AG08396 (cell line): ENCODE data around the gene SV2B.

Source experiments
- DNase-seq: peaks from one replicate; pipeline ENCODE4 v3.0.0; 2012; ENCODE audit warnings: low spot score, mixed read lengths

The SV2B gene

DNA sequence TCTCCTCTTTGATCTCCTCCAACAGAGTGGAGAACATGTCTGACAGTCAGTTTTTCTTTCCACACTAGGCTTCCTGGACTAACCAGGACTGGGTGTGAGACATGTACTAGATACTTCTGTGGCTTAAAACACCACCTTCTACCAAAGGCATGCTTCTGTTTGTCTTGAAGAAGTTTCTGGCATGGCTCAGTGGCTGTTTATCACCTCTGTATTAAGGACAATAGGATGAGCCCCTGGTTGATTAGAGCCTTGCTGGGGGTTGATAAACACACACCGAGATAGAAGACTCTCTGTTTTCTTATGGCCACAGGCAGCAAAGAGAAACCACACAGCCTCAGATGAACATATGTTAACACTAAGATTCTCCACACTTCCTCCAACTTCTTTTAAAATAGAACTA is 40.5 kb downstream of the SV2B start:
- DNase-seq = no peak

DNA sequence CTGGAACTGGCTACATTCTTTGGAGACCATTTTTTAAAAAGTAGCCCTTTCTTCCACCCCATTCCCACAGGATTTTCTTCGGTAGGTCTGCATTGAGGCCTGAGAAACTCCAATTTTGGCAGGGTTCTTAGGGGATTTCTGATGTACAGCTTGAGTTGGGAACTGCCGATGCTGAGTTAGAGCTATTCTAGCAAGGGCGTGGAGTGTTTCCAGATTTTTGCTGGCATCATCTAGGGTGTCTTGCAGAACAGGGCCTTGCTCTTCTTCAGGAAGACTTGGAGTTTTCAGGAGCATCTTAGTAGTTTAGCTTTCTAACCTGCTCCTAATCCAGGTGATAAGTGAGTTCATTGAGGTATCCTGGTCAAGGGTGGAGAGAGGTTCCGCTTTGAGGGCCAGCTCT is 41.0 kb downstream of the SV2B start:
- DNase-seq = no peak

DNA sequence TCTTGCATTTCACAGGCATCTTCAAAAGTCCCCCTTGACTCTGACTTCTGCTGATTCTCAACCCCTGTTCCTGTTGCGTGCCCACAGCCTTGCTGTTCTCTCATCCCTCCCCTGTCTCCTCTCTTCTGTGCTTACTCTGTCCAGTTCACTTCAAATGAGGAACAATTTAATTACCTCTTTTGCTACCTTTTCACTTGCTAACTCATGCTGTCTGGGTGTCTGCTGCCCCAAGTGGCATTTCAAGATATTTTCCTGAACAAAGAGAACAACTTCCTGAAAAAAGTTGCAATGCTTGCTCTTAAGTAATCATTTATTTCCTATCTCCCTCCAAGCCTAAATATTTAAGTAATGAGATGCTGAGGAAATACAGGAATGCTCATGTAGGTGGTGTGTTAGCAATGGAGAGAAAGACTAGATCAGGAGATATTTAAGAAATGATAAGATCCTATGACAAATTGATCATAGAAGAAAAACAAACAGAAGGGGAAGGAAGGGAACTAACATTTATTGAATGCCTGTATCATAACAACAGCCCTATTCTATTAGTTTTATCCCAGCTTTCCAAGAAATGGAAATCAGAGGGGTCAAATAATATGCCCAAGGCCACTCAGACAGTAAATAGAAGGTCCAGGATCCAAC is 42.2 kb downstream of the SV2B start:
- no peak for DNase-seq

DNA sequence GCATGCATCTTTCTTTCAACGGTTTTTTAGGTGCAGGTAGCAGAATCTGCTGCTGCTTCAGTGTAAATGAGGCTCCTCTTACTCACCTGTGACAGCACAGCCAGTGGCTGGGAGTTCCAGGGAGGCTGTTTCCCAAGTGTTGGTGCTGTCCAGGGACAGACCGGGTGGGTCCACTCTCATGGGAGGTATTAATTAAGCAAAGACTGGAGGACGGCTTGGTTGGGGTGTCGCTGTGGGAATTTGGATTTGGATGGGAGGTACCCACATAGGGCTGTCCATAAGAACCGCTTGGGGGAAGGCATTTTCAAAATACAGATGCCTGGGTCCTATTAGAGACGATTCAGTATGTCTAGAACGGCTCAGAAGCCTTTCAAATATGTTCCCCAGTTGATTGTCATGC is 42.9 kb downstream of the SV2B start:
- no peak for DNase-seq

DNA sequence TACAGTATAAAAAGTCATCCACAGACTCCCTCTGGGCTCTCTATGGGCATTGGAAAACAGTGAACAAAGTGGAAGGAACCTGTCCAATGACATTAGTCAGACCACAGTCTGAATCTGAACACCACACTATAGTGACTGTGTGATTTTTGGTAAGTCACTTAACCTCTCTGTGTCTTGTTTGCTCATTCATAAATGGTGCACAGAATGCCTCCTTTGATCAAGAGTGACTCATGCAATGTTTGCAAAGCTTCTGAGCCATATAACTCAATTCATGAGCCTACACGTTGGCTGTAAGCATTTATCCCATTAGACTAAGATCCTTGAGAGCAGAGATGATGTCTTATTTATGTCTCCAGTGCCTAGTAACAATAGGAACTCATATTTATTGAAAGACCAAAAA is 46.7 kb downstream of the SV2B start:
- DNase-seq = no peak

DNA sequence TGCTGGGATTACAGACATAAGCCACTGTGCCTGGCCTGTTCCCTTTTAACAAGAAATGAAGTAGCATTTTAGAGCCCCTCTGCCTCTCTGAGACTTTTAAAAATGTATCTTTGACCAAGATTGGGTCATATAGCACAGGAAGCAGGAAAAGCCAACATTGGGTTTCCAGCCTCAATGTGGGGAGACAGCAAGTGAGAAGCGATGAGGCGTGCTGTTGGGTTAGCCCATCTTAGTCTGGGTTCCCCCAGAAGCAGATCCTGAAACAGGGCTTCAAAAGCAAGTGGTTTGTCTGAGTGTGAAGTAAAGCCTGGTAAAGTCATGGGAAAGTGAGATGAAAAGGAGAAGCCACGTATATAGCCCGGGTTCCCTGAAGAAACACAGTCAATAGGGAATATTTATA is 48.2 kb downstream of the SV2B start:
- DNase-seq = no peak

DNA sequence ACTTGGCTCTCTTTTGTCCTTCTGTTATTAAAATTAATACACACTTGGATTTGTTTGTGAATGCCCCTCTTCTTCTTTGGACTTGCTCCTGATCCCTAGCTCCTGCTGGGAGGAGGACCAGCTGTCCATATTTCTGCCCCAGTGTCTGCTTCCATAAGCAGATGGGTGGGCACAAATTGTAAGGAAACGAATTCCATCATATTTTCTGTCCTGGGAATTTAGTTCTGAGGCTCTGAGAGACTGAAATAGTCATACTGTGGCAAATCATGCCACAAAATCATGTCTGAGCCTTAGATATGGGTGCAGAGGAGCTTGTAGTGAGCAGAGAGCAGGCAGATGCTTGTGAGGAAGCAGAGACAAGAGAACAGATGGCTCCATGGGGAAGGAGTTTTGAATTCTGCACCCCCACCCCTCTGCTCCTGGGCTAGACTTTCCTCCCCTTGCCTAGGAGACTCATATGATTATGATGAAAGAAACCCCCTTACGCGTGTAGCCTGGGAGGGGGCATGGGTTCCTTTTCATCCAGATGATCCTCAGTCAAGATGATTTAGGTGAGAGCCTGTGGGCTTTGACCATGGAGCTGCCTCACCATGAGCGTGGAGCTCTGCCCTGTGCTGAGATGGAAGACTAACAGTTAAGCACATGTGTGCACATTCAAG is 50.6 kb downstream of the SV2B start:
- DNase-seq = no peak

DNA sequence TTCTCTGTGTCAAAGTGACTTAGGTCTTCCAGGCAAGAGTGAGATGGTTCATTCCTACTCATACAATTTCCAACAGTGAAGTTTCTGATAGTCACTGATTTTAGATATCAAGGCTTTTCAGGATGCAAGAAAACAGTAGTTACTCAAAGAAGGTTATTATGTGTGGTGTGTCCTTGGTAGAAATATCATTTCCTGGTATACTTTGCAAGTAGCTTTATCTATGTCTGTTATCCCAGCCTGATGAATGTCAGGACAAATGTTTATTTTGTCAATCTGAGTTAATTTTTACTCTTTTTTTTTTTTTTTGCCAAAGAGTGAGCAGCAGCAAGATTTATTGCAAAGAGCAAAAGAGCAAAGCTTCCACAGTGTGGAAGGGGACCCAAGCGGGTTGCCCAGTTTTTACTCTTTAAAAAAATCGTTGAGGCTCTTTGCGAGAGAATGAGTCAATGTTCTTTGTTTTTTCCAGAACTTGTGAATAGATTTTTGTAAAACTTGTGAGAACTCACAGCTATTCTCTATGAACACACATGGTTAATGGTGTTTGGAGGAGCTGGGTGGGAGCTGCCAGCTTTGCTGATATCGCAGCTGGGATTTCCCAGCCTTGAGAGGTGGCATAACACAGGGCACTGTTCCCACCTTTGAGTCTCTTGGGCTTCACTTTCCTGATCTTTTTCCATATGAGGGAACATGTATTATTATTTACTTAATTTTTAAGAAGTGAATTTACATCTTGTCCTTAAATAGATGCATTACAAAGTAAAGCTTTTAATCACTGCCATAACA is 51.9 kb downstream of the SV2B start:
- no peak for DNase-seq

DNA sequence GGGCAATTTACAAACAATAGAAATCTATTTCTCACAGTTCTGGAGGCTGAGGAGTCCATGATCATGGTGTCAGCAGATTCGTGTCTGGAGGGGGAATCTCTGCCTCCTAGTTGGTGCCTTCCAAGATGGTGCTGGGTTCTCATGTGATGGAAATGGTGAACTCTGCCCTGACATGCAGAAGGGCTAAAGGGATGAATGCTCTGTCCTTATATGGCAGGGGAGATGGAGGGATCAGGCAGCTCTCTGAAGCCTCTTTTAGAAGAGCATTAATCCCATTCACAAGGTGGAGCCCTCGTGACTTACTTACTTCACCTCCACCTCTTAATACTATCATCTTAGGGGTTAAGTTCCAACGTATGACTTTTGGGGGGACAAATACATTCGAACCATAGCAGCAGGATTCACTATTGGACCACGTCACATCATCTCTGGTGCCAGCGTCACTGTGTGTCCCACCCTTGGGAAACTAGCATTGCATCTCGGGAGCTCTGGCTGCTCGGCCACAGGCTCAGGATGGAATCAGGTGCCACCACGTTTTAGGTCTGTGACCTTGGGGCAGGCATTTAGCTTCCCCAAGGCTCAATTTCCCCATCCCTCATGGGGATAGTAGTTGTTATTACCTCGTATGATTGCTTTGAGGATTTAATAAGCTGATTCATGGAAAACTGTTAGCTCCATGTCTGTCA is 53.0 kb downstream of the SV2B start:
- DNase-seq = no peak

DNA sequence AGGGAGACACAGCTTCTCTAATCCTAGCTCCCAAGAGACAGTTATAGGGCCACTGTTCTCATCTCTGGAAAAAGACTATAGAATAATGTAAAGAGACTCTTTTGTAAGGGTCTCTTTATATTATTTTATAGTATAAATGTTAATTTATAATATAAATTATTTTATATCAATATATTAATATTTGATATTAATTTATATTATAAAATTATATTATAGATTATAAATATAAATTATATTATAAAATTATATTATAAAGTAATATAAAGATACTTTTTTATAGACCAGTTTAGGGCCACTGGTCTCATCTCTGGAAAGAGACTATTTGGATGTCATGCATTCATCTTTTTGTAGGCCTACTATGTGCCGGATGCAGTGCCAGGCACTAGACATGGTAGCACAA is 53.9 kb downstream of the SV2B start:
- DNase-seq = no peak

DNA sequence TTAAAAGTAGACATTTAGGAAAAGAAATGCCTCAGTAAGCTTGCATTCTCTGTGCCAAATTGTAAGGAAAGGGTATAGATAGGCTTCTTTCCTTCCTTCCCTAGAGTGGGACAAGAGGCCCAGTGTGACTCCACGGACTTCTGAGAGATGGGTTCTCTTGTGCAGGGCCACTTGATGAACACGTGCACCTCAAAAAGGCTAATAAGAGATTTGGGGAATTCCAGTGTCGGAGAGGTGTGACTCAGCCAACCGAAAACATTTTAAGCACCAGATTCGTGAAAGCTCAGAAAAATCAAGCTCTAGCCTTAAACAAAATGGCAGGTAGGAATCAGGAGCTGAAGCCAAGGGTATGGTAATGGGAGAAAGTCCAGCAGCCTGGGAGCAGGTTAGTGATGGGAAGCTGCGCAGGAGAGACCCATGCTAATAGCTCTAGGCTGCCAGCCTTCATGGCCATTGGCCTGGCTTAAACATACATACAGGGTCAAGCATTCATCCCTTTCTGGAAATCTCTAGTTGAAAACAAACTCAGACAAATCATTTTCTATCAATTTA is 56.2 kb downstream of the SV2B start:
- DNase-seq = no peak

DNA sequence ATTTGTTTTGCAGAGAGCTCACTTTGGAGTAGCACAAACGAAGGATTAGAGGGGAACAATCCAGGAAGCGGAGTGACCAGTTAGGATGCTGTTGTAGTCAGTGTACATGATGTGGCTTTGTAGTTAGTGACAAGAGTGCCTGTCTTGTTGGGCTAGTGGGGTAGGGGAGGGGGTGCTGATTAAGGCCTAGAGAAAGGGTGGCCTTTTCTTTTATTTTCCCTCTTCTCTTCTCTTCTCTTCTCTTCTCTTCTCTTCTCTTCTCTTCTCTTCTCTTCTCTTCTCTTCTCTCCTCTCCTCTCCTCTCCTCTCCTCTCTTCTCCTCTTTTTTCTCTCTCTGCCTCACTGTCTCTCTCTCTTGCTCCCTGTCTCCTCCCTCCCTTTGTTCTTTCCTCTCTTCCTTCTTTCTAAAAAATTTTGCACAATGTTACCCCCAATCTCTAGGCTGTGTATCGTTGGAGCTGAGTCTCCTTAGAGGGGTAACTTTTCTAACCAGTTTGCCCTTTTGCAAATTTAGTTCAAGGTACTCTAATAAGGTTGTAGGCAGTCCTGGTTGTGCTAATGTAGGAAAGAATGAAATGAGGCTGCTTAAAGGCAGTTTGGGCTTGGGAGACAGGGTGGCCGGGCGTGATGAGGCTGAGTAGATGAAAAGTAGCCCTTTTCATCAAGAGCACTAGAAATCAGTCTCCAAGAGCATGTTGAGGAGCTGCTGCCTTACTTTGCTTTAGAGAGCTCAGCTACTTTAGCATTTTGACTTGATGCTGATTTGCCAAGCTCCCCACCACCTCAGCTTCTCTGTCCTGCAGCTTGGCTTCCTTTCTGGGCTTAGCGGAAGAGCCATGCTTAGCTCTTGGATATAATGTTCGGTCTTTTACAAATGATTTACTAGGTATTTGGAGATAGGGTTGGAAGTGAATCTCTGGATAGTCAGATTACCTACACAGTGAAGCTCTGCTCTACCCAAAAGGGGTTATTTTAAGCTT is 58.6 kb downstream of the SV2B start:
- DNase-seq = no peak

DNA sequence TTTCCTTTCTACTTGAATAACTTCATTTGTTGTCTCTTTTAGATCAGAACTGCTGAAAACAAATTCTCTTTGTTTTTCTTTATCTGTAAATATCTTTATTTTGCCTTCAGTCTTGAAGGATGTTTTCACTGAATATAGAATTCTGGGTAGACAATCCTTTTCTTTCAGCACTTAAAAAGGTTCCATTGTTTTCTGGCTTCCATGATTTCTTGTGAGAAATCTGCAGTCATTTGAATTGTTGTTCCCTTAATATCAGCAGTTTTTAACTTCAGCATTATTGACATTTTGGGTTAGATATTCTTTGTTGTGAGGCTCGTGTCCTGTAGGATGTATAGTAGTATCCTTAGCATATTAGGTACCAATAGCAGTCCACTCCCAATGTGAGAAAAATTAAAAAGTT is 65.8 kb downstream of the SV2B start:
- DNase-seq = no peak

DNA sequence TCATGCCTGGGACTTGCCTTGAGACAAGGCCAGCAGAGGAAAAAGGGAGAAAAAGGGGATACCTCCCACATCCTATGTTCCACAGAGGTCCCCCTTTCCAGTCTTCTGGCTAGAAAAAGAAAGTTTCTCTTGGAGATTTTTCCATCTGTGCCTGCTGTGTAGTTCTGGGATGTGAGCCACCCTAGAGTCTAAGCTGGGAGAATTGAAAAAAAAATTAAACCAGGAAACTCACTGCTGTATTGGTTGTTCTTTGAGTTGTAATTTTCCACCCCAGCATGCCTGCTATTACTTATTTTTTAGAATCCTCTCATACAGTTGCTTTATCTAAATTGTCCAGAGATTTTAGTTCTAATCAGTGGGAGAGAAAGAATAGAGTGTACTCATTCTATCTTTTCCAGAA is 68.4 kb downstream of the SV2B start:
- DNase-seq = no peak

DNA sequence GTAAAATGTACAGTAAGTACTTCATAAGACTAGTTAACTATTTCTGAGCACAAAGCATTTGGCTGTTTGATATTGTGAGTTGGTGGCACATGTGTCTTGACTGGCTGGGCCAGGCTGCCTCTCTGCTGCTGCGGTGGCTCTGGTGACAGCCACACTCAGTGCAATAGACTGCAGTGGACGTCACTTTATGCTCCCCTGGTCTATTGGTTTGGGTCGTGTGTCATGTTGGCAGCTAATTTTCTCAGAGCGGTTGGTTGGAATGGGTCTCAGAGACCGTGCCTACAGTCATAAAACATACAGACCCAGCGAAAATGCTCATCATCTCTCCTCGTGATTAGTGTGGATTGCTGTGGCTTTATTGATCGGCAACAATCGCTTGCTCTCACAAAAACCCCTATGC is 71.3 kb downstream of the SV2B start:
- no peak for DNase-seq

DNA sequence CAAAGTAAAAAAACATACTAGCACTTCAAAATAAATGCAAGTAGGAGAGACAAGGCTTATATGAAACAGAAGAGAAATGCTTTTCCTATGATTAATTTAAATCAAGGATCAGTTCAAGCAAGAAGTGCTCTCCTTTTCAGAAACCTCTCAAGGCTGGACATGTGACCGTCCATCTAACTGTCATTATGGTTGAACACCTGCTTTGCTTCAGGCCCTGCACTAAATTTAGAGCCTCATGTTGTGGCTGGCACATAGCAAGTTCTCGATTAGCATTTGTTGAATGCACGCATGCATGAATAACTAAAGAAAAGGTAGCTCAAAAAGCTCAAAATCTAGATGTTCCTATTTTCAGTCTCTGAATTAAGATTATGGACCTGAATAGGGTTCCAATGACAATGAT is 82.0 kb downstream of the SV2B start:
- no peak for DNase-seq

DNA sequence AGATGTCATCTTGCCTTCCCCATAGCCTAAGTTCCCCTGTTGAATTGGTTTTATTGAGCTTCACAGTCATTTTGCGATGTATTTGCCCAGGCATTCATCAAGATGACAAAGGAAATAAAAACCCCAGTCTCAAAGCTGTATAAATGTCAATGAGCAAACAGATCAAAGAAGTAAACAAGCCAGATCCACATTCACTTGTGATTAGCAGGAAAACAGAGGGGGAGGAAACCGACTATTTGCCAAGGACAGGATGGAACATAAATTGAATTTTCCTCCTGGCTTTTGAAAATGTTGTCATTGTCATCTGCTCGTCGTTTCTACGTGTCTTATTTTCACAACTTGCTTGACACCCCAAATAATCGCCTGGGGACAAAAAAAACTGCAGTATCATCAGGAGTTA is 83.5 kb downstream of the SV2B start:
- no peak for DNase-seq

DNA sequence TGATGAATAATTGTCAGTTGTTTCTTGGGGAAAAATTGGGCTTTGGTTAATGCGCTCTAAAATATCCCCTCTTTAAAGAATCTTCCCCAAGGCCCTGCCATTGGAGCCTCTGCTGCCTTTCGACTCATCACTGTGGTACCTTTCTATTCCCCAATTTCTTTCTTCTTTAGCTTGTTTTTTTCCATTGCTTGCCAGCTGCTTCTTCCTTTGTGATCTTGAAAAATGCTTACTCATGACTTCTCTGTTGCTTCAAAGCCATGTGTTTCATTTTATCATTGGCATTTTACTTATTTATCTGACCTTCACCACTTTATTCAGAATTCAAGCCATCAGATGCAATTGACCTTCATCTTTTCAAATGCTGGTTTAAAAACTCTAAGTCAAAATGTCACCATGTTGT is 84.4 kb downstream of the SV2B start:
- no peak for DNase-seq

DNA sequence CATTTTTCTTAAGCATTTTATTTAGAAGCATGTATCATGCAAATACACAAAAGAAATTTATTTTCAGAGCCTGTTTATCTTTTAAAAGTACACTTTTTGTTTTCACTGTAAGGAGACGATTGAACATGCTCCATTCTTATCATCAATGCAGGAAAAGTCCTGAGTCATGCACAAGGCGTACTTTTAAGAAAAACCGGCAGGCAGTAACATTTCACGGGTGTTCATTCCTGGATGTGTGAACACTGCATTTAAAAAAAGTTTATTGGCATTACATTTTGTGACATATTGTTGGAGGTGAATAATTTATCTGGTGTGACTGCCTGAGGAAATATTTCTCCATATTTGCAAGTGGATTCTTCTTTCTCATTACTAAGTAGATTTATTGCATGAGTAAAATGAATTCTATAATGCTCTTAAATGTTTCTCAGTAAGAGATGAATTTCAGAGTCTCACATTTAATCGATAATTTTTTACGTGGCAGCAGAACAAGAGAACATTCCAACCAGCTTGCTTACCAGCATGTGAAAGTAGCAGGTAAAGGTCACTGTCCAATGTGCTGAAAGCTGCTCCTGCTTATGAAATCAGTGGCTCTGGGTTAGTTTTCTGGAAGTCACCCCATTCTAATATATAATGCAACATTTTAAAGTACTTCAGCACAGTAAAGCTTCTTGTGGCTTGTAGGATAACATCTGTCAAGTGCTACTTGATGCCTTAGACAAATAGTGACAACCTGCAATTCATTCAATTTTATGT is 87.0 kb downstream of the SV2B start:
- DNase-seq = no peak

DNA sequence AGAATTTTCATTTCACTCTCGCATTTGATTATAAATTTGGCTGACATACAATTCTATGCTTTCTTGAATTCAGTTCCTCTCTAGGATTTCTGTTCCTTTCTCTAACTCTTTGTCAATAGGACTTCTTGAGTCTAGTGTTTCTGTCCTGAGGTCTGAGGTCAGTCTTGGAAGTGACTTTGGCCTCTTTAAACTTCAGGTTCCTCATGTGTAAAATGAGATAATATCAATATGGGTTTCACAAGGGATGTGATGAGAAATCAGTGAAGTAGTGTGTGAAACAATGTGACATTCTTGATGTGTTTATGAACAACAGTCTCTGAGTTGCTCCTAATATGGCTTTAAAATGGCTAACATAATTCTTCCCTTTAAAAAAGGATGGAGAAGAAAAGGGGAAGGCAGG is 92.2 kb downstream of the SV2B start:
- no peak for DNase-seq
